ENCODE measurements around the gene OTUD1. TPM values are rescaled to one million over a fixed set of nuclear protein-coding genes. Genes with fewer than 3 reads are reported as not detected.
A peak's percentile ranks its signal among the peaks of the same experiment; 100 is the strongest.
"Not testable (repeated sequence)": the region's sequence is repeated elsewhere in the genome, so short reads cannot be mapped to it uniquely, and the experiment has no call there.

The OTUD1 gene
- 10 to 100 TPM in 2 of 4 donors, 1 to 10 TPM in 2; 6.8 to 19.9 (median 12.8) TPM for total RNA-seq

DNA sequence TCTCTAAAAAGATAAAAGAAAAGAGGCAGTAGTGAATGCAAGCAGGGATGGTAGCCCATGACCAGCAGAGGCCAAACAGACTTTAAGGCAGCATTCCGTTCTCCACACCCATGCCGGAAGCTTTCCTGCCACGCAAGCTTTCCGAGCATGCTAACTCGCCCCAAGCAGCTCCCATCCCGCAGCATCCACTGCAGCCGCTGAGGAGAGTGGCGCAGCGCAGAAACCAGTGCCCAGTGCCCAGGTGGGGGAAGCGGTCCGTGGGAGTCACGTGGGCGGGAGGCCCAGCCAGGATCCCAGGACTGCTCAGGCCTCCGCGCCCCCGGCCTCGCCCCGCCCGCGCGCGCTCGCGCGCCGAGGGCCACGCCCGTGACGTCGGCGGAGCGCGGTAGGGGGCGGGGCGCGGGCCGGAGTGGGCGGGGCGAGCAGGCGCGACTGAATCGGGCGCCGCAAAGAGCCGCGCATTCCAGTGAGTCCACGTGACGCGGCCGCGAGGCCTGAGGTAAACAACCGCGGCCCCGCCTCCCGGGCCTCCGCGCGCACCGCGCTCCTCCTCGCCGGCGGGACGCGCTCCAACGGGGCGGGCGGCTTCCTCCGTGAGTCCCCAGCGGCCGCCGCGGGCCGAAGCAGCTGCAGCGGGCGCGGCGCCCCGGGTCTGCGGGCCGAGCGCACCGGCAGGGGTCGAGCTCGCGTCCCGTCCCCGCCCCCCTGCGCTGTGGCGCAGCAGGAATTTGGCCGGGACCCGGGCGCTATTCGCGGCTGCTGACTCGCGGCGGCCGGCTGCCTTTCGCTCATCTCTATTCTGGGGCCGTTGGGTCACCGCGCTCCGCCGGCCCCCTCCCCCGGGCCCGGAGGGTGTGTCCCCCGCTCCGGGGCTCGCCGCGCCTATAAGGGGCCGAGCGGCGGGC lies at the start of gene OTUD1:
OTUD1 (plus strand) TSS at position 529 of the 905 bp plus-strand sequence. CDS start 383 bp downstream, outside the sequence.
- peak; percentile 96 for DNase-seq
- Histone ChIP-seq H3K27me3 (no peaks in the 10 kb centered on the region), H3K4me1 (peaks cover 0 to 6% of the 10 kb centered on the region in 2 donors), H3K27ac (peak within 1 kb of the TSS; percentile 92 to 95), H3K36me3 (no peaks in the 10 kb centered on the region), H3K9me3 (no peaks in the 10 kb centered on the region), H3K4me3 (peak within 1 kb of the TSS; percentile 49 to 98)
- TF ChIP-seq, protein P1, sequence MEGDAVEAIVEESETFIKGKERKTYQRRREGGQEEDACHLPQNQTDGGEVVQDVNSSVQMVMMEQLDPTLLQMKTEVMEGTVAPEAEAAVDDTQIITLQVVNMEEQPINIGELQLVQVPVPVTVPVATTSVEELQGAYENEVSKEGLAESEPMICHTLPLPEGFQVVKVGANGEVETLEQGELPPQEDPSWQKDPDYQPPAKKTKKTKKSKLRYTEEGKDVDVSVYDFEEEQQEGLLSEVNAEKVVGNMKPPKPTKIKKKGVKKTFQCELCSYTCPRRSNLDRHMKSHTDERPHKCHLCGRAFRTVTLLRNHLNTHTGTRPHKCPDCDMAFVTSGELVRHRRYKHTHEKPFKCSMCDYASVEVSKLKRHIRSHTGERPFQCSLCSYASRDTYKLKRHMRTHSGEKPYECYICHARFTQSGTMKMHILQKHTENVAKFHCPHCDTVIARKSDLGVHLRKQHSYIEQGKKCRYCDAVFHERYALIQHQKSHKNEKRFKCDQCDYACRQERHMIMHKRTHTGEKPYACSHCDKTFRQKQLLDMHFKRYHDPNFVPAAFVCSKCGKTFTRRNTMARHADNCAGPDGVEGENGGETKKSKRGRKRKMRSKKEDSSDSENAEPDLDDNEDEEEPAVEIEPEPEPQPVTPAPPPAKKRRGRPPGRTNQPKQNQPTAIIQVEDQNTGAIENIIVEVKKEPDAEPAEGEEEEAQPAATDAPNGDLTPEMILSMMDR (IDR thresholded peaks at IDR 0.05), result peak in 3 of 4 experiments; percentile 22 to 41 (median 37)
- TF ChIP-seq POLR2A (IDR thresholded peaks at IDR 0.05), result peak; percentile 67 to 88
- intact Hi-C loops (cut with DNase I; ENCODE audit: low total_unique reads), result no loop called here

DNA sequence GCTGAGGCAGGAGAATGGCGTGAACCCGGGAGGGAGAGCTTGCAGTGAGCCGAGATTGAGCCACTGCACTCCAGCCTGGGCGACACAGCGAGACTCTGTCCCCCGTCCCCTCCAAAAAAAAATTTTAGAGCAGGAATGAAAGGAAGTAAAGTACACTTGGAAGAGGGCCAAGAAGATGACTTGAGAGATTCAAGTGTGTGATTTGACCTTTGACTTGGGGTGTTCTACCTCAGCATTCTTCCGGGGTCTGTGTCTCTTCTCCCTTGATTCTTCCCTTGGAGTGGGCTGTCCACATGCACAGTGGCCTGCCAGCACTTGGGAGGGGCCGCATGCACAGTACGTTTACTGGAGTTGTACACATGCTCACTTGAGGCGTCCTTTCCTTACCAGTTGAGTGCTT lies 48.5 kb upstream of the OTUD1 start:
- DNase-seq; H3K27ac ChIP-seq; intact Hi-C loops (cut with DNase I; ENCODE audit: low total_unique reads); H3K4me1 ChIP-seq; H3K36me3 ChIP-seq; H3K27me3 ChIP-seq; H3K9me3 ChIP-seq; H3K4me3 ChIP-seq: not testable (repeated sequence)

GRCh38 chr10:23390809-23391208 lies 48.1 kb upstream of the OTUD1 start:
- Histone ChIP-seq H3K4me3 (no peak overlapping the region), H3K36me3 (no peaks in the 10 kb centered on the region), H3K27me3 (no peaks in the 10 kb centered on the region), H3K9me3 (no peaks in the 10 kb centered on the region), H3K27ac (no peak overlapping the region), H3K4me1 (no peaks in the 10 kb centered on the region)
- intact Hi-C loops (cut with DNase I; ENCODE audit: low total_unique reads), result no loop called here
- DNase-seq, result no peak
- TF ChIP-seq, protein P1 (IDR thresholded peaks at IDR 0.05), result no peak
- no peak for TF ChIP-seq POLR2A (IDR thresholded peaks at IDR 0.05)

- TF ChIP-seq POLR2A (IDR thresholded peaks at IDR 0.05), result no peak
- TF ChIP-seq, protein P1 (IDR thresholded peaks at IDR 0.05), result no peak
- no peak for DNase-seq
- Histone ChIP-seq H3K4me3 (no peak overlapping the region), H3K27me3 (no peaks in the 10 kb centered on the region), H3K36me3 (no peaks in the 10 kb centered on the region), H3K9me3 (no peaks in the 10 kb centered on the region), H3K27ac (no peak overlapping the region), H3K4me1 (no peaks in the 10 kb centered on the region)
- intact Hi-C loops (cut with DNase I; ENCODE audit: low total_unique reads), result no loop called here
Measured at GRCh38 chr10:23391821-23392220, 47.1 kb upstream of the OTUD1 start.

DNA sequence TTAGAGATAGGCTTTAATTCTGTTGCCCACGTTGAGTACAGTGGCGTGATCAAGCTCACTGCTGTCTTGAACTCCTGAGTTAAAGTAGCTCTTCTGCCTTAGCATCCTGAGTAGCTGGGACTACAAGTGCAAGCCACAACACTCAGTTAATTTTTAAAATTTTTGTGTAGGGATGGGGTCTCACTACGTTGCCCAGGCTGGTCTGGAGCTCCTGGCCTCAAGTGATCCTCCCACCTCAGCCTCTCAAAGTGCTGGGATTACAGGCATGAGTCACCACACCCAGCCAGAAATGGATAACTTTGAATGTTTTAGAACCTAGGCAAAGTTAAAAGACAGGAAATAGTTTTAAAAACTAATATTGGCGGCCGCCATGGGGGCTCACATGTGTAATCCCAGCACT lies 43.9 kb upstream of the OTUD1 start:
- H3K4me3 ChIP-seq, result no peak overlapping the region
- no peaks in the 10 kb centered on the region for H3K4me1 ChIP-seq
- H3K36me3 ChIP-seq, result no peaks in the 10 kb centered on the region
- TF ChIP-seq, protein P1 (IDR thresholded peaks at IDR 0.05), result no peak
- TF ChIP-seq POLR2A (IDR thresholded peaks at IDR 0.05), result no peak
- intact Hi-C loops (cut with DNase I; ENCODE audit: low total_unique reads), result no loop called here
- no peaks in the 10 kb centered on the region for H3K27me3 ChIP-seq
- no peak for DNase-seq
- no peak overlapping the region for H3K27ac ChIP-seq
- H3K9me3 ChIP-seq, result no peaks in the 10 kb centered on the region

Data from uterus (tissue), 4 donors.